ENCODE results near the gene RPL31.

The RPL31 gene

GRCh38 chr2:101018934-101019333, 16.8 kb downstream of the RPL31 start:
- Mint-ChIP-seq H3K9me3 (ENCODE audit: low read depth) (no peaks in the 10 kb centered on the region), H3K36me3 (no peaks in the 10 kb centered on the region), H3K4me3 (no peak overlapping the region), H3K27ac (no peak overlapping the region), H3K4me1 (ENCODE audit: low read depth) (no peaks in the 10 kb centered on the region), H3K27me3 (no peaks in the 10 kb centered on the region)

- H3K27ac Mint-ChIP-seq, result no peak overlapping the region
- no peaks in the 10 kb centered on the region for H3K9me3 Mint-ChIP-seq (ENCODE audit: low read depth)
- no peak overlapping the region for H3K4me3 Mint-ChIP-seq
- H3K36me3 Mint-ChIP-seq, result no peaks in the 10 kb centered on the region
- no peaks in the 10 kb centered on the region for H3K4me1 Mint-ChIP-seq (ENCODE audit: low read depth)
- H3K27me3 Mint-ChIP-seq, result no peaks in the 10 kb centered on the region
Observed at GRCh38 chr2:101022221-101022620, 20.1 kb downstream of the RPL31 start.

GRCh38 chr2:101023327-101024107, 21.4 kb downstream of the RPL31 start:
- Mint-ChIP-seq H3K9me3 (ENCODE audit: low read depth) (no peaks in the 10 kb centered on the region), H3K27me3 (no peaks in the 10 kb centered on the region), H3K36me3 (no peaks in the 10 kb centered on the region), H3K4me3 (no peak overlapping the region), H3K27ac (no peak overlapping the region), H3K4me1 (ENCODE audit: low read depth) (no peaks in the 10 kb centered on the region)

GRCh38 chr2:101025561-101025960, 23.5 kb downstream of the RPL31 start:
- H3K27ac Mint-ChIP-seq, result no peak overlapping the region
- no peaks in the 10 kb centered on the region for H3K9me3 Mint-ChIP-seq (ENCODE audit: low read depth)
- no peaks in the 10 kb centered on the region for H3K4me1 Mint-ChIP-seq (ENCODE audit: low read depth)
- no peaks in the 10 kb centered on the region for H3K36me3 Mint-ChIP-seq
- no peak overlapping the region for H3K4me3 Mint-ChIP-seq
- no peaks in the 10 kb centered on the region for H3K27me3 Mint-ChIP-seq

GRCh38 chr2:101026253-101026701, 24.2 kb downstream of the RPL31 start:
- Mint-ChIP-seq H3K27ac (no peak overlapping the region), H3K9me3 (ENCODE audit: low read depth) (no peaks in the 10 kb centered on the region), H3K27me3 (no peaks in the 10 kb centered on the region), H3K4me1 (ENCODE audit: low read depth) (no peaks in the 10 kb centered on the region), H3K4me3 (no peak overlapping the region), H3K36me3 (no peaks in the 10 kb centered on the region)

- no peak overlapping the region for H3K27ac Mint-ChIP-seq
- H3K4me1 Mint-ChIP-seq (ENCODE audit: low read depth), result no peaks in the 10 kb centered on the region
- no peaks in the 10 kb centered on the region for H3K36me3 Mint-ChIP-seq
- no peaks in the 10 kb centered on the region for H3K9me3 Mint-ChIP-seq (ENCODE audit: low read depth)
- H3K4me3 Mint-ChIP-seq, result no peak overlapping the region
- no peaks in the 10 kb centered on the region for H3K27me3 Mint-ChIP-seq
Observed at GRCh38 chr2:101026923-101027469, 24.9 kb downstream of the RPL31 start.

GRCh38 chr2:101027852-101028251, 25.8 kb downstream of the RPL31 start:
- Mint-ChIP-seq H3K4me1 (ENCODE audit: low read depth) (no peaks in the 10 kb centered on the region), H3K27me3 (no peaks in the 10 kb centered on the region), H3K4me3 (no peak overlapping the region), H3K27ac (no peak overlapping the region), H3K9me3 (ENCODE audit: low read depth) (no peaks in the 10 kb centered on the region), H3K36me3 (no peaks in the 10 kb centered on the region)

- H3K4me3 Mint-ChIP-seq, result no peak overlapping the region
- H3K36me3 Mint-ChIP-seq, result no peaks in the 10 kb centered on the region
- no peaks in the 10 kb centered on the region for H3K9me3 Mint-ChIP-seq (ENCODE audit: low read depth)
- no peaks in the 10 kb centered on the region for H3K27me3 Mint-ChIP-seq
- H3K27ac Mint-ChIP-seq, result no peak overlapping the region
- H3K4me1 Mint-ChIP-seq (ENCODE audit: low read depth), result no peaks in the 10 kb centered on the region
Observed at GRCh38 chr2:101030866-101031554, 28.9 kb downstream of the RPL31 start.

- H3K36me3 Mint-ChIP-seq, result no peaks in the 10 kb centered on the region
- no peaks in the 10 kb centered on the region for H3K4me1 Mint-ChIP-seq (ENCODE audit: low read depth)
- H3K27ac Mint-ChIP-seq, result no peak overlapping the region
- H3K4me3 Mint-ChIP-seq, result no peak overlapping the region
- no peaks in the 10 kb centered on the region for H3K27me3 Mint-ChIP-seq
- no peaks in the 10 kb centered on the region for H3K9me3 Mint-ChIP-seq (ENCODE audit: low read depth)
Observed at GRCh38 chr2:101032084-101032776, 30.1 kb downstream of the RPL31 start.

GRCh38 chr2:101036562-101036961, 34.5 kb downstream of the RPL31 start:
- no peak overlapping the region for H3K27ac Mint-ChIP-seq
- no peaks in the 10 kb centered on the region for H3K4me1 Mint-ChIP-seq (ENCODE audit: low read depth)
- H3K9me3 Mint-ChIP-seq (ENCODE audit: low read depth), result no peaks in the 10 kb centered on the region
- no peak overlapping the region for H3K4me3 Mint-ChIP-seq
- H3K27me3 Mint-ChIP-seq, result no peaks in the 10 kb centered on the region
- no peaks in the 10 kb centered on the region for H3K36me3 Mint-ChIP-seq

GRCh38 chr2:101037161-101037755, 35.2 kb downstream of the RPL31 start:
- Mint-ChIP-seq H3K27me3 (no peaks in the 10 kb centered on the region), H3K4me3 (no peak overlapping the region), H3K9me3 (ENCODE audit: low read depth) (no peaks in the 10 kb centered on the region), H3K27ac (no peak overlapping the region), H3K4me1 (ENCODE audit: low read depth) (no peaks in the 10 kb centered on the region), H3K36me3 (no peaks in the 10 kb centered on the region)

GRCh38 chr2:101038455-101039255, 36.6 kb downstream of the RPL31 start:
- no peak overlapping the region for H3K27ac Mint-ChIP-seq
- H3K9me3 Mint-ChIP-seq (ENCODE audit: low read depth), result no peaks in the 10 kb centered on the region
- no peaks in the 10 kb centered on the region for H3K36me3 Mint-ChIP-seq
- no peaks in the 10 kb centered on the region for H3K27me3 Mint-ChIP-seq
- no peaks in the 10 kb centered on the region for H3K4me1 Mint-ChIP-seq (ENCODE audit: low read depth)
- H3K4me3 Mint-ChIP-seq, result no peak overlapping the region

GRCh38 chr2:101040072-101040471, 38.0 kb downstream of the RPL31 start:
- Mint-ChIP-seq H3K4me1 (ENCODE audit: low read depth) (no peaks in the 10 kb centered on the region), H3K4me3 (no peak overlapping the region), H3K27me3 (no peaks in the 10 kb centered on the region), H3K9me3 (ENCODE audit: low read depth) (no peaks in the 10 kb centered on the region), H3K27ac (no peak overlapping the region), H3K36me3 (no peaks in the 10 kb centered on the region)

- Mint-ChIP-seq H3K27me3 (no peaks in the 10 kb centered on the region), H3K9me3 (ENCODE audit: low read depth) (no peaks in the 10 kb centered on the region), H3K4me3 (no peak overlapping the region), H3K27ac (no peak overlapping the region), H3K36me3 (no peaks in the 10 kb centered on the region), H3K4me1 (ENCODE audit: low read depth) (no peaks in the 10 kb centered on the region)
Observed at GRCh38 chr2:101040761-101041160, 38.7 kb downstream of the RPL31 start.
